GM23338 (cell line): ENCODE results near the gene HGD. TPM values are rescaled to one million over a fixed set of nuclear protein-coding genes. Genes with fewer than 3 reads are reported as not detected.

Source experiments
- CREB1 ChIP-seq: fragments of 250-450 bp; sonication (Bioruptor Pico); IDR thresholded peaks from 2 replicates; pipeline ENCODE4 v1.5.0; 2020; ENCODE audit warnings: low read depth, mild to moderate bottlenecking, moderate library complexity
- ETS1 ChIP-seq: IDR thresholded peaks from 2 replicates; pipeline ENCODE4 v1.6.1; 2016; ENCODE audit warnings: antibody characterized with exemption
- EZH2 ChIP-seq: fragments of 200-600 bp; sonication (generic); IDR thresholded peaks from one replicate; pipeline ENCODE4 v1.8.0; 2017; ENCODE audit warnings: antibody characterized with exemption, mild to moderate bottlenecking, low read depth; ENCODE audit not compliant: unreplicated experiment
- EZH2phosphoT487 ChIP-seq: fragments of 200-600 bp; sonication (generic); IDR thresholded peaks from one replicate; pipeline ENCODE4 v1.8.1; 2018; ENCODE audit warnings: antibody characterized with exemption; ENCODE audit not compliant: unreplicated experiment
- JUNB ChIP-seq: IDR thresholded peaks from one replicate; pipeline ENCODE4 v1.6.1; 2016; ENCODE audit warnings: antibody characterized with exemption; ENCODE audit not compliant: unreplicated experiment
- POLR2AphosphoS5 ChIP-seq: IDR thresholded peaks from 2 replicates; pipeline ENCODE4 v1.6.1; 2016; ENCODE audit warnings: antibody characterized with exemption, low read depth
- STAT1 ChIP-seq: IDR thresholded peaks from one replicate; pipeline ENCODE4 v1.6.1; 2016; ENCODE audit warnings: antibody characterized with exemption; ENCODE audit not compliant: unreplicated experiment
- ZNF331 ChIP-seq: fragments of 250-450 bp; sonication (Bioruptor Pico); IDR thresholded peaks from 2 replicates; pipeline ENCODE4 v1.5.0; 2020; ENCODE audit warnings: low read depth, mild to moderate bottlenecking, moderate library complexity
- ZNF462 ChIP-seq: fragments of 250-450 bp; sonication (Bioruptor Pico); IDR thresholded peaks from 2 replicates; pipeline ENCODE4 v1.5.0; 2020; ENCODE audit warnings: mild to moderate bottlenecking, moderate library complexity
- polyA plus RNA-seq: library from polyadenylated mRNA; unstranded; fragments of >200 nt; fragmentation: Nextera tagmentation; extraction: Ambion mirVana; gene quantifications from 2 replicates; pipeline ENCODE4 v1.2.1, GENCODE V29; 2016
- total RNA-seq: library from RNA; depleted of rRNA; stranded (reverse); fragments of >200 nt; shearing (Covaris generic); gene quantifications from 2 replicates; pipeline ENCODE4 v1.2.3, GENCODE V29; 2014
- TF ChIP-seq, protein P1 (sequence below): IDR thresholded peaks from one replicate; pipeline ENCODE4 v1.6.1; 2018; ENCODE audit warnings: antibody characterized with exemption; ENCODE audit not compliant: unreplicated experiment

The HGD gene
- total and polyA plus RNA-seq, 2 experiments from 2014 or later: not detected

- TF ChIP-seq ZNF462 (CRISPR knock-in tag) (no peak), ZNF331 (CRISPR knock-in tag) (no peak), CREB1 (CRISPR knock-in tag) (no peak), STAT1 (no peak), EZH2phosphoT487 (no peak), JUNB (no peak), POLR2AphosphoS5 (no peak), ETS1 (no peak), EZH2 (no peak)
- TF ChIP-seq, protein P1, sequence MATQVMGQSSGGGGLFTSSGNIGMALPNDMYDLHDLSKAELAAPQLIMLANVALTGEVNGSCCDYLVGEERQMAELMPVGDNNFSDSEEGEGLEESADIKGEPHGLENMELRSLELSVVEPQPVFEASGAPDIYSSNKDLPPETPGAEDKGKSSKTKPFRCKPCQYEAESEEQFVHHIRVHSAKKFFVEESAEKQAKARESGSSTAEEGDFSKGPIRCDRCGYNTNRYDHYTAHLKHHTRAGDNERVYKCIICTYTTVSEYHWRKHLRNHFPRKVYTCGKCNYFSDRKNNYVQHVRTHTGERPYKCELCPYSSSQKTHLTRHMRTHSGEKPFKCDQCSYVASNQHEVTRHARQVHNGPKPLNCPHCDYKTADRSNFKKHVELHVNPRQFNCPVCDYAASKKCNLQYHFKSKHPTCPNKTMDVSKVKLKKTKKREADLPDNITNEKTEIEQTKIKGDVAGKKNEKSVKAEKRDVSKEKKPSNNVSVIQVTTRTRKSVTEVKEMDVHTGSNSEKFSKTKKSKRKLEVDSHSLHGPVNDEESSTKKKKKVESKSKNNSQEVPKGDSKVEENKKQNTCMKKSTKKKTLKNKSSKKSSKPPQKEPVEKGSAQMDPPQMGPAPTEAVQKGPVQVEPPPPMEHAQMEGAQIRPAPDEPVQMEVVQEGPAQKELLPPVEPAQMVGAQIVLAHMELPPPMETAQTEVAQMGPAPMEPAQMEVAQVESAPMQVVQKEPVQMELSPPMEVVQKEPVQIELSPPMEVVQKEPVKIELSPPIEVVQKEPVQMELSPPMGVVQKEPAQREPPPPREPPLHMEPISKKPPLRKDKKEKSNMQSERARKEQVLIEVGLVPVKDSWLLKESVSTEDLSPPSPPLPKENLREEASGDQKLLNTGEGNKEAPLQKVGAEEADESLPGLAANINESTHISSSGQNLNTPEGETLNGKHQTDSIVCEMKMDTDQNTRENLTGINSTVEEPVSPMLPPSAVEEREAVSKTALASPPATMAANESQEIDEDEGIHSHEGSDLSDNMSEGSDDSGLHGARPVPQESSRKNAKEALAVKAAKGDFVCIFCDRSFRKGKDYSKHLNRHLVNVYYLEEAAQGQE: no peak
Observed at GRCh38 chr3:120604784-120605183, 77.3 kb downstream of the HGD start (continued).
